Measurements from ENCODE around the gene NISCH.

DNA sequence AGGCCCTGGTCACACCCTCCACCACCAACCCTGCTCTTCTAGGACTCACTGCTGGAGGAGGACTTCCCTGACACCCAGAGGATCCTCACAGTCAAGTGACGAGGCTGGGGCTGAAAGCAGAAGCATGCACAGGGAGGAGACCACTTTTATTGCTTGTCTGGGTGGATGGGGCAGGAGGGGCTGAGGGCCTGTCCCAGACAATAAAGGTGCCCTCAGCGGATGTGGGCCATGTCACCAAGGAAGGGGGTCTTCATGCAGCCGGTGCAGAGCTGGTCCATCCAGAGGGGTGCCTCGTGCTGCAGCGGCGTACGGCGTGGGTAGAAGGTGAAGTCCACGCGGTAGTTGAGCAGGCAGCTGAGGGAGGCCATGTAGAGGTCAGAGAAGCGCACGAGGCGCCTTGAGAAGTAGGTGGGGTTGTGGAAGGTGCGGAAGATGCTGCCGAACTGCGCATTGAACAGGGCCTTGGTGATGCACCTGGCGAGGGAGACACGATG lies 68.9 kb downstream of the NISCH start:
- TF ChIP-seq EZH2 (IDR thresholded peaks at IDR 0.05; ENCODE audit: low read length) (no peak), CTCF (optimal IDR thresholded peaks at IDR 0.05 in 1 of 3, IDR thresholded peaks at IDR 0.05 in 1 of 3, conservative IDR thresholded peaks at IDR 0.05 in 1 of 3; ENCODE audit: extremely low read depth in 1 of 3, insufficient read depth in 2 of 3, low read length in 3 of 3) (no peak)
